IMR-90 (cell line): ENCODE measurements around the gene UMODL1. TPM values are rescaled to one million over a fixed set of nuclear protein-coding genes. Genes with fewer than 3 reads are reported as not detected.

Source experiments
- ATAC-seq: fragments of 200-7000 bp; cut with Tn5 transposase; 2 replicates; pipeline ENCODE4 v1.9.1; 2020; ENCODE audit warnings: low read depth, mild to moderate bottlenecking, moderate library complexity
- BruUV-seq: library from RNA; stranded (reverse); fragments of 400-500 nt; replicated peaks from 2 replicates; lab custom pipeline; 2021; lab: Mats Ljungman, UMichigan
- CTCF ChIA-PET: fragments of 300-600 bp; formaldehyde crosslinking; extraction: SDS; loops from one replicate; lab custom pipeline; 2021; ENCODE audit warnings: antibody characterized with exemption; lab: Yijun Ruan, JAX
- POLR2A ChIA-PET: fragments of 300-600 bp; sonication (Branson Sonifier 250); formaldehyde crosslinking; loops from one replicate; lab custom pipeline; 2022; ENCODE audit warnings: antibody characterized with exemption; ENCODE audit not compliant: unreplicated experiment; lab: Charles Lee
- DNase-seq: peaks from one replicate; pipeline ENCODE4 v3.0.0; 2013
- H2AFZ ChIP-seq: replicated peaks from 2 replicates; pipeline ENCODE3; 2013; ENCODE audit warnings: low read length, mild to moderate bottlenecking; ENCODE audit not compliant: poor library complexity
- H2AK5ac ChIP-seq: 2 replicates; pipeline ENCODE4 v1.6.1; 2013; ENCODE audit warnings: low read depth, low read length, inconsistent platforms
- H2AK9ac ChIP-seq: replicated peaks from 2 replicates; pipeline ENCODE3; 2013; ENCODE audit warnings: mild to moderate bottlenecking, low read depth, low read length, moderate library complexity; ENCODE audit not compliant: poor library complexity
- H2BK120ac ChIP-seq: 2 replicates; pipeline ENCODE4 v1.6.1; 2013; ENCODE audit warnings: low read depth, low read length, inconsistent platforms
- H2BK15ac ChIP-seq: 3 replicates; pipeline ENCODE4 v1.6.1; 2013; ENCODE audit warnings: low read depth, low read length, inconsistent platforms
- H2BK20ac ChIP-seq: 2 replicates; pipeline ENCODE4 v1.6.1; 2013; ENCODE audit warnings: low read depth, mild to moderate bottlenecking, inconsistent platforms, low read length, moderate library complexity
- H2BK5ac ChIP-seq: 2 replicates; pipeline ENCODE4 v1.6.1; 2013; ENCODE audit warnings: mild to moderate bottlenecking, low read depth, low read length, inconsistent platforms; ENCODE audit not compliant: poor library complexity, severe bottlenecking
- H3K14ac ChIP-seq: replicated peaks from 2 replicates; pipeline ENCODE4 v1.6.1; 2013; ENCODE audit warnings: low read depth, low read length, inconsistent platforms
- H3K18ac ChIP-seq: 2 replicates; pipeline ENCODE4 v1.6.1; 2013; ENCODE audit warnings: low read depth, low read length, control low read depth
- H3K23ac ChIP-seq: 2 replicates; pipeline ENCODE4 v1.6.1; 2013; ENCODE audit warnings: low read depth, low read length, inconsistent platforms
- H3K27ac ChIP-seq: 2 replicates; pipeline ENCODE4 v1.5.1; 2013; ENCODE audit warnings: mild to moderate bottlenecking, control low read depth, low read length; ENCODE audit not compliant: insufficient read depth
- H3K27me3 ChIP-seq: 2 replicates; pipeline ENCODE4 v1.6.1; 2013; ENCODE audit warnings: low read length; ENCODE audit not compliant: control insufficient read depth, insufficient read depth
- H3K36me3 ChIP-seq: 2 replicates; pipeline ENCODE4 v1.6.1; 2013; ENCODE audit warnings: low read length, mixed read lengths; ENCODE audit not compliant: control insufficient read depth, insufficient read depth
- H3K4ac ChIP-seq: 2 replicates; pipeline ENCODE4 v1.6.1; 2013; ENCODE audit warnings: low read depth, low read length, inconsistent platforms
- H3K4me1 ChIP-seq: 2 replicates; pipeline ENCODE4 v1.6.1; 2013; ENCODE audit warnings: low read length, mixed read lengths; ENCODE audit not compliant: control insufficient read depth, insufficient read depth
- H3K4me2 ChIP-seq: 2 replicates; pipeline ENCODE4 v1.6.1; 2013; ENCODE audit warnings: low read depth, mild to moderate bottlenecking, control low read depth, low read length, moderate library complexity
- H3K4me3 ChIP-seq: 2 replicates; pipeline ENCODE4 v1.5.1; 2013; ENCODE audit warnings: low read depth, mild to moderate bottlenecking, control low read depth, low read length, moderate library complexity; ENCODE audit not compliant: insufficient read depth
- H3K56ac ChIP-seq: 2 replicates; pipeline ENCODE4 v1.6.1; 2013; ENCODE audit warnings: low read length, inconsistent platforms; ENCODE audit not compliant: insufficient read depth; ENCODE audit errors: extremely low read depth
- H3K79me1 ChIP-seq, 2 experiments: 2 replicates each; pipeline ENCODE4 v1.6.1; 2013; ENCODE audit warnings: low read length in 2 of 2, inconsistent platforms in 1 of 2, low read depth in 1 of 2
- H3K9ac ChIP-seq: 2 replicates; pipeline ENCODE4 v1.6.1; 2013; ENCODE audit warnings: low read depth, low read length, control low read depth
- H3K9me1 ChIP-seq: 2 replicates; pipeline ENCODE4 v1.6.1; 2013; ENCODE audit warnings: low read length, inconsistent platforms; ENCODE audit not compliant: insufficient read depth
- H3K9me3 ChIP-seq: 2 replicates; pipeline ENCODE4 v1.6.1; 2013; ENCODE audit warnings: low read length; ENCODE audit not compliant: control insufficient read depth, insufficient read depth
- H4K20me1 ChIP-seq: 2 replicates; pipeline ENCODE4 v1.6.1; 2013; ENCODE audit warnings: low read length, inconsistent platforms; ENCODE audit not compliant: insufficient read depth
- H4K5ac ChIP-seq: 2 replicates; pipeline ENCODE4 v1.6.1; 2013; ENCODE audit warnings: mild to moderate bottlenecking, low read depth, low read length, control low read depth
- H4K8ac ChIP-seq, 2 experiments: 2 replicates each; pipeline ENCODE4 v1.6.1; 2013; ENCODE audit warnings: low read depth in 2 of 2, low read length in 2 of 2, control low read depth in 1 of 2, inconsistent platforms in 1 of 2
- H4K91ac ChIP-seq: 2 replicates; pipeline ENCODE4 v1.6.1; 2013; ENCODE audit warnings: low read depth, low read length, inconsistent platforms; ENCODE audit not compliant: insufficient read depth
- CHD1 ChIP-seq: IDR thresholded peaks from 2 replicates; pipeline ENCODE4 v1.6.1; 2012; ENCODE audit warnings: low read depth, low read length, improper control_type of control experiment
- RAD21 ChIP-seq: IDR thresholded peaks from 2 replicates; pipeline ENCODE4 v1.6.1; 2012; ENCODE audit warnings: low read length, improper control_type of control experiment
- SMC3 ChIP-seq: fragments of 150-350 bp; IDR thresholded peaks from 2 replicates; pipeline ENCODE4 v1.6.1; 2016; ENCODE audit warnings: low read depth, mild to moderate bottlenecking, antibody characterized with exemption, low read length, moderate library complexity
- WGBS, 2 experiments: methylation state at CpG; one replicate each; pipeline versions ENCODE4 v1.1.5 to v1.1.7; 2013; ENCODE audit warnings: missing lambda C conversion rate in 2 of 2; ENCODE audit not compliant: insufficient read length in 1 of 2; ENCODE audit errors: extremely low coverage in 2 of 2; 5-methylcytosine and 5-hydroxymethylcytosine counted together
- dilution Hi-C: fragments of 300-500 bp; cut with HindIII; formaldehyde crosslinking; loops from one replicate; pipeline ENCODE4 v1.14.3; 2018; ENCODE audit warnings: low sequenced_read_pairs; ENCODE audit not compliant: unreplicated experiment
- in situ Hi-C: fragments of 300-500 bp; cut with MboI; formaldehyde crosslinking; loops from 3 replicates; pipeline ENCODE4 v1.14.3; 2019; ENCODE audit warnings: low sequenced_read_pairs, inconsistent platforms, mixed read lengths
- intact Hi-C: fragments of 100-400 bp; cut with micrococcal nuclease; formaldehyde crosslinking; loops from 2 replicates; pipeline ENCODE4 v1.10.0; 2022
- polyA plus RNA-seq, 3 experiments: library from polyadenylated mRNA; depleted of rRNA; stranded (reverse); fragments of >200 nt; gene quantifications; 2 replicates each; pipeline ENCODE4 v1.2.3, GENCODE V29; 2012; ENCODE audit warnings: low replicate concordance in 1 of 3
- total RNA-seq: library from RNA; depleted of rRNA; stranded (reverse); fragments of >200 nt; gene quantifications from 2 replicates; pipeline ENCODE4 v1.2.3, GENCODE V29; 2012

UMODL1 gene
- total and polyA plus RNA-seq, 2 of the 4 experiments (the other 2 are of a cell fraction), result 0.02 TPM; not detected in 1

- no peak overlapping the region for H3K9ac ChIP-seq
- H4K5ac ChIP-seq, result peak overlapping the region; percentile 51; the same call in 1 of the 2 replicates
- peak overlapping the region; percentile 92 for H3K18ac ChIP-seq
- peak overlapping the region; percentile 94 for H2BK5ac ChIP-seq
- peak overlapping the region in 1 of 2 experiments; percentile 90; a peak in 3 of 4 replicates for H4K8ac ChIP-seq
- ATAC-seq (no peak), DNase-seq (no peak)
- peak overlapping the region; percentile 70 for H3K56ac ChIP-seq
- H3K79me1 ChIP-seq, result no peaks in the 10 kb centered on the region
- H3K14ac ChIP-seq, result peak overlapping the region; percentile 88; the same call in 1 of the 2 replicates
- H2BK20ac ChIP-seq, result peak overlapping the region; percentile 100
- BruUV-seq, result no TSS peak
- H3K23ac ChIP-seq, result no peak overlapping the region
- no peak for TF ChIP-seq CHD1
- no peak for TF ChIP-seq RAD21
- TF ChIP-seq SMC3, result no peak
- peak overlapping the region; percentile 51 for H2AFZ ChIP-seq
- H2AK9ac ChIP-seq, result peak overlapping the region; percentile 70
- H4K20me1 ChIP-seq, result no peaks in the 10 kb centered on the region
- peak overlapping the region; percentile 91 for H3K27ac ChIP-seq
- H4K91ac ChIP-seq, result peak overlapping the region; percentile 98
- ChIA-PET POLR2A (no interaction called here), CTCF (interaction anchor here (1.6 kb wide), 1 partner anchor 12 kb away, joined by 8 read pairs; no protein-coding TSS in a partner anchor)
- H3K4me2 ChIP-seq, result no peak overlapping the region
- in situ Hi-C loops, result loop anchor here (5.0 to 10.0 kb wide), 2 partner anchors 94 to 162 kb away; no protein-coding TSS in a partner anchor
- peak overlapping the region; percentile 100 for H2BK120ac ChIP-seq
- peaks cover 7% of the 10 kb centered on the region for H3K9me3 ChIP-seq
- H3K4me1 ChIP-seq, result peaks cover 16% of the 10 kb centered on the region
- peaks cover 14% of the 10 kb centered on the region for H3K9me1 ChIP-seq
- intact Hi-C loops, result loop anchor here (2.0 to 5.0 kb wide), 2 partner anchors 40 to 144 kb away; partner anchors contain the start of gene C2CD2
- WGBS, 2 experiments, result no CpG with 5 or more reads among the region's 10 CpGs
- H3K27me3 ChIP-seq, result no peaks in the 10 kb centered on the region; the same call in 1 of the 2 replicates
- H3K4ac ChIP-seq, result peak overlapping the region; percentile 99
- no peak overlapping the region for H3K4me3 ChIP-seq
- dilution Hi-C loops, result no loop called here
- H2AK5ac ChIP-seq, result peak overlapping the region; percentile 90
- H3K36me3 ChIP-seq, result no peaks in the 10 kb centered on the region
- peak overlapping the region; percentile 100; the same call in 2 of the 3 replicates for H2BK15ac ChIP-seq
Observed at GRCh38 chr21:42096566-42096965, 25.4 kb downstream of the UMODL1 start.
